ENCODE measurements around the gene BCAR3.

DNA sequence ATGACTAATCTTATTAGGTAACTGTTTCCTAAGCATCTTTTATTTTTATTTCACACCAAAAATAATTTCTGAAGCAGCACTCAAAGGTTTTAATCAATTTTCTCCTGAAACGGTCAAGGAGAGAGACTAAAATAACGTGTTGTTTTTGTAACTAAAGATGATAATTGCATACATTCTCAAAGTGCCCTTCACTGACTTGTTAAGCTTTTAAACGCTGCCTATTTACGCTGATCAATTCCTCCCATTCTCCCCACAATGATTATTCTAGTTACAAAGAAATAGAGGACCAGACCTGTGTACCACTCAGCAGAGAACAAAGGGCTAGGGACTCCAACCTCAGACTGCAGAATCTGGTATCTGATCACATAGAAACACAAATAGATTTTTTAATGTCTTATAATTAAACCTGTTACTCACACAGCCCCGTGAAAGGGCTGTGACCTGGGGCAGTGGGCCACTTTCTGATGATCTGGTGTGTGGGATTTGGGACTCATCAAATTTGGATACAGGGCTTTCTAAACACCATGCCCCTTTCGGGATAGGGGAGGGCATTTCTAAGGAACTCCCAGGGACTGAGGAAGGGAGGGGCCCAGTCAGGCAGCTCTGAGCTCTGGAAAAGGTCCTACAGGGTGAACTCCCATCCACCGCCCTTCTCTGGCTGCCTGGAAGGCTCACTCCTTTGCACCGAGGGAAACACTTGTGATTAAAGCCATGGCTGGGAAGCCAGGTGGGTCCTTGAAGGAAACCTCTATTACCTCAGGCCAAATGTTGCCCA lies 65.2 kb downstream of the BCAR3 start:
- TF ChIP-seq POLR2A (IDR thresholded peaks at IDR 0.05; ENCODE audit: low read depth) (no peak), EP300 (IDR thresholded peaks at IDR 0.05) (no peak), POLR2AphosphoS5 (IDR thresholded peaks at IDR 0.05) (peak in 1 of 2 donors; percentile 2)
- TF ChIP-seq, protein P1, sequence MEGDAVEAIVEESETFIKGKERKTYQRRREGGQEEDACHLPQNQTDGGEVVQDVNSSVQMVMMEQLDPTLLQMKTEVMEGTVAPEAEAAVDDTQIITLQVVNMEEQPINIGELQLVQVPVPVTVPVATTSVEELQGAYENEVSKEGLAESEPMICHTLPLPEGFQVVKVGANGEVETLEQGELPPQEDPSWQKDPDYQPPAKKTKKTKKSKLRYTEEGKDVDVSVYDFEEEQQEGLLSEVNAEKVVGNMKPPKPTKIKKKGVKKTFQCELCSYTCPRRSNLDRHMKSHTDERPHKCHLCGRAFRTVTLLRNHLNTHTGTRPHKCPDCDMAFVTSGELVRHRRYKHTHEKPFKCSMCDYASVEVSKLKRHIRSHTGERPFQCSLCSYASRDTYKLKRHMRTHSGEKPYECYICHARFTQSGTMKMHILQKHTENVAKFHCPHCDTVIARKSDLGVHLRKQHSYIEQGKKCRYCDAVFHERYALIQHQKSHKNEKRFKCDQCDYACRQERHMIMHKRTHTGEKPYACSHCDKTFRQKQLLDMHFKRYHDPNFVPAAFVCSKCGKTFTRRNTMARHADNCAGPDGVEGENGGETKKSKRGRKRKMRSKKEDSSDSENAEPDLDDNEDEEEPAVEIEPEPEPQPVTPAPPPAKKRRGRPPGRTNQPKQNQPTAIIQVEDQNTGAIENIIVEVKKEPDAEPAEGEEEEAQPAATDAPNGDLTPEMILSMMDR (IDR thresholded peaks at IDR 0.05), result no peak

Measured in esophagus muscularis mucosa (tissue), 4 donors.